IMR-90 (cell line): ENCODE results near the gene TRIM44. TPM values are rescaled to one million over a fixed set of nuclear protein-coding genes. Genes with fewer than 3 reads are reported as not detected.

Experiments
- ATAC-seq: fragments of 200-7000 bp; cut with Tn5 transposase; 2 replicates; pipeline ENCODE4 v1.9.1; 2020; ENCODE audit warnings: low read depth, mild to moderate bottlenecking, moderate library complexity
- BruUV-seq: library from RNA; stranded (reverse); fragments of 400-500 nt; replicated peaks from 2 replicates; lab custom pipeline; 2021; lab: Mats Ljungman, UMichigan
- CTCF ChIA-PET: fragments of 300-600 bp; formaldehyde crosslinking; extraction: SDS; loops from one replicate; lab custom pipeline; 2021; ENCODE audit warnings: antibody characterized with exemption; lab: Yijun Ruan, JAX
- POLR2A ChIA-PET: fragments of 300-600 bp; sonication (Branson Sonifier 250); formaldehyde crosslinking; loops from one replicate; lab custom pipeline; 2022; ENCODE audit warnings: antibody characterized with exemption; ENCODE audit not compliant: unreplicated experiment; lab: Charles Lee
- DNase-seq: peaks from one replicate; pipeline ENCODE4 v3.0.0; 2013
- H2AFZ ChIP-seq: replicated peaks from 2 replicates; pipeline ENCODE3; 2013; ENCODE audit warnings: low read length, mild to moderate bottlenecking; ENCODE audit not compliant: poor library complexity
- H2AK5ac ChIP-seq: 2 replicates; pipeline ENCODE4 v1.6.1; 2013; ENCODE audit warnings: low read depth, low read length, inconsistent platforms
- H2AK9ac ChIP-seq: replicated peaks from 2 replicates; pipeline ENCODE3; 2013; ENCODE audit warnings: mild to moderate bottlenecking, low read depth, low read length, moderate library complexity; ENCODE audit not compliant: poor library complexity
- H2BK120ac ChIP-seq: 2 replicates; pipeline ENCODE4 v1.6.1; 2013; ENCODE audit warnings: low read depth, low read length, inconsistent platforms
- H2BK15ac ChIP-seq: 3 replicates; pipeline ENCODE4 v1.6.1; 2013; ENCODE audit warnings: low read depth, low read length, inconsistent platforms
- H2BK20ac ChIP-seq: 2 replicates; pipeline ENCODE4 v1.6.1; 2013; ENCODE audit warnings: low read depth, mild to moderate bottlenecking, inconsistent platforms, low read length, moderate library complexity
- H2BK5ac ChIP-seq: 2 replicates; pipeline ENCODE4 v1.6.1; 2013; ENCODE audit warnings: mild to moderate bottlenecking, low read depth, low read length, inconsistent platforms; ENCODE audit not compliant: poor library complexity, severe bottlenecking
- H3K14ac ChIP-seq: replicated peaks from 2 replicates; pipeline ENCODE4 v1.6.1; 2013; ENCODE audit warnings: low read depth, low read length, inconsistent platforms
- H3K18ac ChIP-seq: 2 replicates; pipeline ENCODE4 v1.6.1; 2013; ENCODE audit warnings: low read depth, low read length, control low read depth
- H3K23ac ChIP-seq: 2 replicates; pipeline ENCODE4 v1.6.1; 2013; ENCODE audit warnings: low read depth, low read length, inconsistent platforms
- H3K27ac ChIP-seq: 2 replicates; pipeline ENCODE4 v1.5.1; 2013; ENCODE audit warnings: mild to moderate bottlenecking, control low read depth, low read length; ENCODE audit not compliant: insufficient read depth
- H3K27me3 ChIP-seq: 2 replicates; pipeline ENCODE4 v1.6.1; 2013; ENCODE audit warnings: low read length; ENCODE audit not compliant: control insufficient read depth, insufficient read depth
- H3K36me3 ChIP-seq: 2 replicates; pipeline ENCODE4 v1.6.1; 2013; ENCODE audit warnings: low read length, mixed read lengths; ENCODE audit not compliant: control insufficient read depth, insufficient read depth
- H3K4ac ChIP-seq: 2 replicates; pipeline ENCODE4 v1.6.1; 2013; ENCODE audit warnings: low read depth, low read length, inconsistent platforms
- H3K4me1 ChIP-seq: 2 replicates; pipeline ENCODE4 v1.6.1; 2013; ENCODE audit warnings: low read length, mixed read lengths; ENCODE audit not compliant: control insufficient read depth, insufficient read depth
- H3K4me2 ChIP-seq: 2 replicates; pipeline ENCODE4 v1.6.1; 2013; ENCODE audit warnings: low read depth, mild to moderate bottlenecking, control low read depth, low read length, moderate library complexity
- H3K4me3 ChIP-seq: 2 replicates; pipeline ENCODE4 v1.5.1; 2013; ENCODE audit warnings: low read depth, mild to moderate bottlenecking, control low read depth, low read length, moderate library complexity; ENCODE audit not compliant: insufficient read depth
- H3K56ac ChIP-seq: 2 replicates; pipeline ENCODE4 v1.6.1; 2013; ENCODE audit warnings: low read length, inconsistent platforms; ENCODE audit not compliant: insufficient read depth; ENCODE audit errors: extremely low read depth
- H3K79me1 ChIP-seq, 2 experiments: 2 replicates each; pipeline ENCODE4 v1.6.1; 2013; ENCODE audit warnings: low read length in 2 of 2, inconsistent platforms in 1 of 2, low read depth in 1 of 2
- H3K9ac ChIP-seq: 2 replicates; pipeline ENCODE4 v1.6.1; 2013; ENCODE audit warnings: low read depth, low read length, control low read depth
- H3K9me1 ChIP-seq: 2 replicates; pipeline ENCODE4 v1.6.1; 2013; ENCODE audit warnings: low read length, inconsistent platforms; ENCODE audit not compliant: insufficient read depth
- H3K9me3 ChIP-seq: 2 replicates; pipeline ENCODE4 v1.6.1; 2013; ENCODE audit warnings: low read length; ENCODE audit not compliant: control insufficient read depth, insufficient read depth
- H4K20me1 ChIP-seq: 2 replicates; pipeline ENCODE4 v1.6.1; 2013; ENCODE audit warnings: low read length, inconsistent platforms; ENCODE audit not compliant: insufficient read depth
- H4K5ac ChIP-seq: 2 replicates; pipeline ENCODE4 v1.6.1; 2013; ENCODE audit warnings: mild to moderate bottlenecking, low read depth, low read length, control low read depth
- H4K8ac ChIP-seq, 2 experiments: 2 replicates each; pipeline ENCODE4 v1.6.1; 2013; ENCODE audit warnings: low read depth in 2 of 2, low read length in 2 of 2, control low read depth in 1 of 2, inconsistent platforms in 1 of 2
- H4K91ac ChIP-seq: 2 replicates; pipeline ENCODE4 v1.6.1; 2013; ENCODE audit warnings: low read depth, low read length, inconsistent platforms; ENCODE audit not compliant: insufficient read depth
- CHD1 ChIP-seq: IDR thresholded peaks from 2 replicates; pipeline ENCODE4 v1.6.1; 2012; ENCODE audit warnings: low read depth, low read length, improper control_type of control experiment
- NFE2L2 ChIP-seq: fragments of 150-350 bp; IDR thresholded peaks from 2 replicates; pipeline ENCODE4 v1.6.1; 2016; ENCODE audit warnings: low read depth, mild to moderate bottlenecking, low read length
- RAD21 ChIP-seq: IDR thresholded peaks from 2 replicates; pipeline ENCODE4 v1.6.1; 2012; ENCODE audit warnings: low read length, improper control_type of control experiment
- WGBS, 2 experiments: methylation state at CpG; one replicate each; pipeline versions ENCODE4 v1.1.5 to v1.1.7; 2013; ENCODE audit warnings: missing lambda C conversion rate in 2 of 2; ENCODE audit not compliant: insufficient read length in 1 of 2; ENCODE audit errors: extremely low coverage in 2 of 2; 5-methylcytosine and 5-hydroxymethylcytosine counted together
- dilution Hi-C: fragments of 300-500 bp; cut with HindIII; formaldehyde crosslinking; loops from one replicate; pipeline ENCODE4 v1.14.3; 2018; ENCODE audit warnings: low sequenced_read_pairs; ENCODE audit not compliant: unreplicated experiment
- in situ Hi-C: fragments of 300-500 bp; cut with MboI; formaldehyde crosslinking; loops from 3 replicates; pipeline ENCODE4 v1.14.3; 2019; ENCODE audit warnings: low sequenced_read_pairs, inconsistent platforms, mixed read lengths
- intact Hi-C: fragments of 100-400 bp; cut with micrococcal nuclease; formaldehyde crosslinking; loops from 2 replicates; pipeline ENCODE4 v1.10.0; 2022
- polyA plus RNA-seq, 3 experiments: library from polyadenylated mRNA; depleted of rRNA; stranded (reverse); fragments of >200 nt; gene quantifications; 2 replicates each; pipeline ENCODE4 v1.2.3, GENCODE V29; 2012; ENCODE audit warnings: low replicate concordance in 1 of 3
- total RNA-seq: library from RNA; depleted of rRNA; stranded (reverse); fragments of >200 nt; gene quantifications from 2 replicates; pipeline ENCODE4 v1.2.3, GENCODE V29; 2012

TRIM44 gene
- total and polyA plus RNA-seq, 2 of the 4 experiments (the other 2 are of a cell fraction): 50.7 to 104 TPM

- H4K5ac ChIP-seq: no peak overlapping the region
- H3K27ac ChIP-seq: no peak overlapping the region
- H2BK5ac ChIP-seq: no peak overlapping the region
- no peak overlapping the region for H3K4me3 ChIP-seq
- no peak overlapping the region for H2BK15ac ChIP-seq
- no peak overlapping the region for H3K14ac ChIP-seq
- H2AFZ ChIP-seq: no peak overlapping the region
- peaks cover 4% of the 10 kb centered on the region; the same call in 1 of the 2 replicates for H4K20me1 ChIP-seq
- DNase-seq (no peak), ATAC-seq (no peak)
- no TSS peak for BruUV-seq
- ChIA-PET CTCF (no interaction called here), POLR2A (no interaction called here)
- H3K4me2 ChIP-seq: no peak overlapping the region
- no peak overlapping the region for H2BK120ac ChIP-seq
- no peak overlapping the region for H3K23ac ChIP-seq
- H3K79me1 ChIP-seq: peaks cover 44 to 50% of the 10 kb centered on the region in 2 experiments
- no peak overlapping the region for H3K18ac ChIP-seq
- no peaks in the 10 kb centered on the region for H3K27me3 ChIP-seq
- H3K9me1 ChIP-seq: peaks cover 14% of the 10 kb centered on the region
- no peak overlapping the region for H3K9ac ChIP-seq
- no peak overlapping the region for H2BK20ac ChIP-seq
- peaks cover 3% of the 10 kb centered on the region; the same call in 1 of the 2 replicates for H3K4me1 ChIP-seq
- no peak for TF ChIP-seq CHD1
- TF ChIP-seq NFE2L2: no peak
- no peak for TF ChIP-seq RAD21
- H4K8ac ChIP-seq: no peak overlapping the region
- no peak overlapping the region for H2AK5ac ChIP-seq
- no peak overlapping the region for H3K56ac ChIP-seq
- no peak overlapping the region for H4K91ac ChIP-seq
- peaks cover 3% of the 10 kb centered on the region; the same call in 1 of the 2 replicates for H3K36me3 ChIP-seq
- no peaks in the 10 kb centered on the region for H3K9me3 ChIP-seq
- in situ Hi-C loops (loop anchor here (25.0 kb wide), 1 partner anchor 685 kb away; no protein-coding TSS in a partner anchor), intact Hi-C loops (no loop called here), dilution Hi-C loops (no loop called here)
- no peak overlapping the region for H2AK9ac ChIP-seq
- WGBS, 2 experiments: no CpG with 5 or more reads among the region's 3 CpGs
- H3K4ac ChIP-seq: no peak overlapping the region
Observed at GRCh38 chr11:35802672-35803071, 140.1 kb downstream of the TRIM44 start.
